LNCAP (cell line): ENCODE data around the gene STPG4.

Experiments
- CTCF ChIP-seq: fragments of 450-650 bp; IDR thresholded peaks from 2 replicates; pipeline ENCODE4 v1.5.1; 2017; ENCODE audit warnings: mild to moderate bottlenecking

The STPG4 gene

GRCh38 chr2:47074691-47075090, 80.4 kb downstream of the STPG4 start:
- TF ChIP-seq CTCF = no peak

DNA sequence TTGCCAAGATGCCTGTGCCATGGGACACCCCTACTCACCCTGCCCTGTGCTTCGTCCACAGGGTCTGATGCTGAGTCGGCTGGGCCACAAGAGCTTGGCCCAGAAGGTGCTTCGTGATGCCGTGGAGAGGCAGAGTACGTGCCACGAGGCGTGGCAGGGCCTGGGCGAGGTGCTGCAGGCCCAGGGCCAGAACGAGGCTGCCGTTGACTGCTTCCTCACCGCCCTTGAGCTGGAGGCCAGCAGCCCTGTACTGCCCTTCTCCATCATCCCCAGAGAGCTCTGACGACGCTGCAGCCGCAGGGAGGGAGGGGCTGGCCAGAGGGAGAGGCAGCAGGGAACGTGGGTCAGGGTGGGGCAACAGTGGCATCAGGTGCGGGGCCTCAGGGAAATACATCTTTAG, 81.5 kb downstream of the STPG4 start:
- no peak for TF ChIP-seq CTCF

DNA sequence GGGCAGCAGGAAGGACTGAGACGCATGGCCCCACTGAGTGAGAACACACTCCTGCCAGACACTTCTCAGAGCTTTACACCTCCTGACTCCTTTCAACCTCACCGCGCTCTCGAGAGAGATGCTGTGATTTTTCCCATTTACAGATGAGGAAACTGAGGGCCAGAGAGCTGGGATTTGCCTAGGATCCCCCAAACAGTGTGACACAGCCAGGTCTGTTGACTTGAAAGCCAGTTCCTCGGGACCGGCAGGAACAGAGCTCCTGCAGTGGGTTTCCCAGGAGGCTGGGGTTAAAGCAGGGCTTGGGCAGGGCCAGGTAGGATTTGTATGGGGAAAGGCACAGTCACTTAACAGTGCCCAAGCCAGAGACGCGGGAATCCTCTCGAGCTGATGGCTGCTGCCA, 81.9 kb downstream of the STPG4 start:
- TF ChIP-seq CTCF = no peak

DNA sequence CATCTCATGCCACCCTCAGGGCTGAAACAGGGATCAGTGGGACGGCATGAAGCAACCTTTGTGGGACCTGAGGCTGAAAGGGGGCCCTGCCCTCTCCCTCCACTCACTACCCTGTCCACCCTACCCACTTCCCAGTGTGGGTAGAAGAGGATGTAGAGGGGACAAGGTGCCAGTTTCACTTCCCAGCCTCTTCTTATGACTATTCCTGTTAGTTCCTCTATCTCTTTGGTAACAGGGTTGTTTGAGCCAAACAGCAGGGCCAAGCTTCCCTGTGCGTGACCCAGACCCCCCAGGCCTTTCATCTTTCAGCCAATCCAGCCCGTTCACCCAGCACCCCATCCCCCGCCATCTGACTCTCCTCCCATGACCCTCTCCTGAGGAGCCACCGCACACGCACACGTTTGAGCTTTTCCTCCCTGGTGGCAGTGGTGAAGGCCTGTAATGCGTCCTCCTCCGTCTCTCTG, 82.3 kb downstream of the STPG4 start:
- no peak for TF ChIP-seq CTCF

DNA sequence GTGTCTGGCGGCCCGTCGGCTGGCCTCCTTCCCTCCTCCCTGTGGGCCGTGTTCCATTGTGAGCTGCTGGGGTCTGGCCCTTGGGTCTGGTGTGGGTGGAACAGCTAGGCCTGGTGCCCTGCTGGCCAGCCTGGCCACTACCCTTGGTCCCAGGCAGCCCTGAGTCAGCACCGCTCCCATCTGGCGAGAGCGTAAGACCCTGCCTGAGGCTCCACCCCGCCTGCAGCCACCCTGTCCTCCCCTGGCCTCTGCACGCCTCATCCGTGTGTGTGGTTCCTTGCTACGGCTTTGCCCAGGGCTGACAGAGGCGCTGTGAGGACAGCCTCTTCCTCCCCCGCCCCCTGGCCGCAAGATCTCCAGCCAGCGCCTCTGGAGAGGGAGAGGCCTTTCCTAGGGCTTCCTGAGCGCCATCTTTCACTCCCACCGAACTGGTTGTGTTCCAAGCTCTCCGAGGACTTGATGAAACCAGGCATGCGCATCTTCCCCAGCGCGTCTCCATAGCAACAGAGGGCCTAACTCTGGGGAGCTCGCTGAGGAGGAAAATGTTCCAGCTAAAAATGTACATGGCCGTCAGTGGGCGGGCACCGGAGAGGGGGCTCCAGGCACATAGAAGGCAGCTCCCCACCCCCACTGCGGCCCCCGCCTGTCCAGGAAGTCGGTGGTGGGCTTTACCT, 83.0 kb downstream of the STPG4 start:
- no peak for TF ChIP-seq CTCF

GRCh38 chr2:47070920-47071824, 83.9 kb downstream of the STPG4 start:
- TF ChIP-seq CTCF = no peak

- no peak for TF ChIP-seq CTCF
These were observed 84.8 kb downstream of the STPG4 start for GRCh38 chr2:47070155-47070919.
